Tongue (tissue), 2 donors: ENCODE measurements around the gene SMAD3. TPM values are rescaled to one million over a fixed set of nuclear protein-coding genes. Genes with fewer than 3 reads are reported as not detected.
"Not testable (repeated sequence)": the region's sequence is repeated elsewhere in the genome, so short reads cannot be mapped to it uniquely, and the experiment has no call there.

Experiments
- DNase-seq: peaks from one replicate; pipeline ENCODE4 v3.0.0-alpha.2; 2015
- total RNA-seq: library from RNA; depleted of rRNA; stranded (reverse); fragments of >200 nt; gene quantifications from one replicate; pipeline ENCODE4 v1.2.3, GENCODE V29; 2014

Gene SMAD3
- total RNA-seq: 37.8 TPM

GRCh38 chr15:67065531-67066005 lies at the start of gene SMAD3:
Gene SMAD3, plus strand, starts transcription at chr15:67065602. Its CDS starts 553 bp downstream, at chr15:67066155.
- DNase-seq: peak; percentile 96

GRCh38 chr15:67017311-67017710 lies 48.1 kb upstream of the SMAD3 start:
- no peak for DNase-seq

GRCh38 chr15:67018026-67018425 lies 47.4 kb upstream of the SMAD3 start:
- peak; percentile 66 for DNase-seq

- peak; percentile 82 for DNase-seq
These were observed 47.0 kb upstream of the SMAD3 start for GRCh38 chr15:67018441-67018840.

- no peak for DNase-seq
These were observed 46.3 kb upstream of the SMAD3 start for GRCh38 chr15:67019069-67019468.

- no peak for DNase-seq
These were observed 45.4 kb upstream of the SMAD3 start for GRCh38 chr15:67019884-67020520.

- not testable (repeated sequence) for DNase-seq
These were observed 44.7 kb upstream of the SMAD3 start for GRCh38 chr15:67020668-67021067.

- DNase-seq: no peak
These were observed 43.9 kb upstream of the SMAD3 start for GRCh38 chr15:67021455-67021854.

GRCh38 chr15:67022587-67023105 lies 42.8 kb upstream of the SMAD3 start:
- no peak for DNase-seq

GRCh38 chr15:67023517-67024313 lies 41.7 kb upstream of the SMAD3 start:
- DNase-seq: no peak

GRCh38 chr15:67024314-67024997 lies 40.9 kb upstream of the SMAD3 start:
- DNase-seq: peak; percentile 91

GRCh38 chr15:67024998-67025368 lies 40.4 kb upstream of the SMAD3 start:
- DNase-seq: no peak

- DNase-seq: peak; percentile 65
These were observed 39.4 kb upstream of the SMAD3 start for GRCh38 chr15:67025719-67026609.

- DNase-seq: no peak
These were observed 38.8 kb upstream of the SMAD3 start for GRCh38 chr15:67026610-67026967.

GRCh38 chr15:67028440-67028839 lies 37.0 kb upstream of the SMAD3 start:
- not testable (repeated sequence) for DNase-seq

GRCh38 chr15:67030036-67030762 lies 35.2 kb upstream of the SMAD3 start:
- DNase-seq: peak; percentile 59

GRCh38 chr15:67031331-67031730 lies 34.1 kb upstream of the SMAD3 start:
- peak; percentile 70 for DNase-seq

GRCh38 chr15:67032608-67033007 lies 32.8 kb upstream of the SMAD3 start:
- DNase-seq: no peak

GRCh38 chr15:67033012-67033411 lies 32.4 kb upstream of the SMAD3 start:
- DNase-seq: no peak

- no peak for DNase-seq
These were observed 31.8 kb upstream of the SMAD3 start for GRCh38 chr15:67033571-67034044.

GRCh38 chr15:67035886-67036285 lies 29.5 kb upstream of the SMAD3 start:
- peak; percentile 53 for DNase-seq
